Fibroblast of the aortic adventitia (primary cell): ENCODE measurements around the gene MYBPH. TPM values are rescaled to one million over a fixed set of nuclear protein-coding genes. Genes with fewer than 3 reads are reported as not detected.
A peak's percentile ranks its signal among the peaks of the same experiment; 100 is the strongest.

Source experiments
- DNase-seq: peaks from one replicate; pipeline ENCODE4 v3.0.0-alpha.2; 2010; ENCODE audit warnings: low read depth
- H3K4me3 ChIP-seq: 2 replicates; pipeline ENCODE4 v1.5.1; 2011; ENCODE audit warnings: low read depth, mild to moderate bottlenecking, control low read depth, low read length, moderate library complexity
- total RNA-seq: library from RNA; depleted of rRNA; stranded (reverse); fragments of >200 nt; gene quantifications from 2 replicates; pipeline ENCODE4 v1.2.3, GENCODE V29; 2012; ENCODE audit warnings: low replicate concordance
- TF ChIP-seq, protein P1 (sequence below): IDR thresholded peaks from 2 replicates; pipeline ENCODE4 v1.5.1; 2011; ENCODE audit warnings: mild to moderate bottlenecking, low read length, control low read depth, inconsistent platforms; ENCODE audit not compliant: insufficient read depth

The MYBPH gene
- total RNA-seq, 1 donor, result not detected

DNA sequence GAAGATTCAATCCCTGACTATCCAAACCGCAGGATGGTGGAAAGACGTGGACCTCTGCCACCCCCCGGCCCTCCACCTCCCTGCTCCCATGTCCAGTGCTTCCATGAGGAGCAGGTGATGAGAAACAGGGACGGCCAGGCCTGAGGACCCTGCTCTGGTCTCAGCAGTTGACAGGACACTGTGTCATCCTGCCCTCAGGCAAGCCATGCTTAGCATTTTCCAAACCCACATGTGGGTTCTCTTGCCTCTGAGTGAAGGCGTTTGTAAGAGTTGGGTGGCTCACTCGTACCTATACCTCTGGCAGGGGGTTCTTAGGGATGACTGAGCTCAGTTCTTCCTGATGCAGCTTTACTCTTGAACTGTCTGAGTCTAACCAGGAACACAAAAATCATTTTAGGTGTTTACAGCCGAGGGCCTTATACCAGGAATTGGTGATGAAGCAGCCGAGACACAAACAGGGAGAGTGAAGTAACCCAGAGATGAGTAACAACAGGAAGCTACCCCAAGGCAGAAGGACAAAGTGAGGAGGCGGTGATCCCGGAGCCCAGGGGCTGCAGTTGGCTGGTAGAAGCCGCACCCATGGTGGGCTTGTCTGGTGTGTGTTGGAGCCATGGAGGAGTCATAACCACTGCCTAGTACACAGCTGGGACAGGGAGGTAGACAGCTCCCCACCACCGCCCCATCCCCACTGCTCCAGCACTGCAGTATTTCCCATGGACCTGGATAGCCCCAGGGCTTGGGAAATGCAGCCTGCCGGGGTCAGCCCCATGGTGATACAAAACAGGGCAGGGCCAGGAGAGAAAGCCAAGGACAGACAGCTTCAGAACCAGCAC lies 21.4 kb downstream of the MYBPH start:
- no peak overlapping the region for H3K4me3 ChIP-seq
- TF ChIP-seq, protein P1, sequence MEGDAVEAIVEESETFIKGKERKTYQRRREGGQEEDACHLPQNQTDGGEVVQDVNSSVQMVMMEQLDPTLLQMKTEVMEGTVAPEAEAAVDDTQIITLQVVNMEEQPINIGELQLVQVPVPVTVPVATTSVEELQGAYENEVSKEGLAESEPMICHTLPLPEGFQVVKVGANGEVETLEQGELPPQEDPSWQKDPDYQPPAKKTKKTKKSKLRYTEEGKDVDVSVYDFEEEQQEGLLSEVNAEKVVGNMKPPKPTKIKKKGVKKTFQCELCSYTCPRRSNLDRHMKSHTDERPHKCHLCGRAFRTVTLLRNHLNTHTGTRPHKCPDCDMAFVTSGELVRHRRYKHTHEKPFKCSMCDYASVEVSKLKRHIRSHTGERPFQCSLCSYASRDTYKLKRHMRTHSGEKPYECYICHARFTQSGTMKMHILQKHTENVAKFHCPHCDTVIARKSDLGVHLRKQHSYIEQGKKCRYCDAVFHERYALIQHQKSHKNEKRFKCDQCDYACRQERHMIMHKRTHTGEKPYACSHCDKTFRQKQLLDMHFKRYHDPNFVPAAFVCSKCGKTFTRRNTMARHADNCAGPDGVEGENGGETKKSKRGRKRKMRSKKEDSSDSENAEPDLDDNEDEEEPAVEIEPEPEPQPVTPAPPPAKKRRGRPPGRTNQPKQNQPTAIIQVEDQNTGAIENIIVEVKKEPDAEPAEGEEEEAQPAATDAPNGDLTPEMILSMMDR, result no peak
- DNase-seq, result no peak

DNA sequence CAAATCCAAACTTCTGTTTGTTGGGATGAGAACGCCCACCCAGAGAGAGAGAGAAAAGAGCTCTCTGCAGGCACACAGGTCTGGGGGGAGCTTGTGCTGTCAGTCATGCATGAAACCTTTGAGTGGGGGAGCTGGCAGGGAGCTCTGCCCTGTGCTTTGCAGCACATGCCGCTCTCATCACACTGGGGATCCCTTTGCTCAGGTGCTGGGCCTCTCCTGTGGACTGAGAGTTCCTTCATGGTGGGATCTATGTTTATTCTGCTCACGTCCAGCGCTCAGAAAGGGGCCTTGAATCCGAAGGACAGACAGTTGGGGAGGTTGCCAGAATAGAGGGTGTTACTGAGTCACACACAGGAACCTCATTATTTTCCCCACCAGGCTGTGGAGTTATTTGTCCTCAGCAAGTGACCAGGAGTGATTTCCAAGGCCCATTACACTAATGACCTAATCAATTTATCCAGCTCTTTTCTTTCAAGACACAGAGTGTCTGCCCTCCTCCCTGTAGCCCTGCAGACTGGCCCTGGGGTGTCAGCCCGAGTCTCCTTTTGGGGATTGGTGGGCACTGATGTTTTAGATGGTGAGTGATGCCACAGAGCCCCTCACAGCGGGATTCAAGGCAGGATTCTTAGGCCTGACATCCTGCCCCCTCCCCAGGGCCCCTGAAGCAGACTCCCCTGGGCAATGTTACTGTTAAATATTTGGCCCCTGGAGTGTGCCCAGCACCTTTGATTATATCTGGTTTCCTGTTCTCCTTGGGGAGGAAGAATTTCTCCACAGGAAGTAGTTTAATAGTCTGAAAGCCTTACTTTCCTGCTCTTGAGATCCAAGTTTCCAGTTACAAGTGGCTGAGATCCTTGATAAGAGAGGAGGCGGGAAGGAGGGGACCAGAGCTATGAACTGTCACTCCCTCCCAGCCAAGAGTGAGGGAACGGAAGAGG lies 22.3 kb downstream of the MYBPH start:
- no peak overlapping the region for H3K4me3 ChIP-seq
- no peak for DNase-seq
- TF ChIP-seq, protein P1, result no peak

DNA sequence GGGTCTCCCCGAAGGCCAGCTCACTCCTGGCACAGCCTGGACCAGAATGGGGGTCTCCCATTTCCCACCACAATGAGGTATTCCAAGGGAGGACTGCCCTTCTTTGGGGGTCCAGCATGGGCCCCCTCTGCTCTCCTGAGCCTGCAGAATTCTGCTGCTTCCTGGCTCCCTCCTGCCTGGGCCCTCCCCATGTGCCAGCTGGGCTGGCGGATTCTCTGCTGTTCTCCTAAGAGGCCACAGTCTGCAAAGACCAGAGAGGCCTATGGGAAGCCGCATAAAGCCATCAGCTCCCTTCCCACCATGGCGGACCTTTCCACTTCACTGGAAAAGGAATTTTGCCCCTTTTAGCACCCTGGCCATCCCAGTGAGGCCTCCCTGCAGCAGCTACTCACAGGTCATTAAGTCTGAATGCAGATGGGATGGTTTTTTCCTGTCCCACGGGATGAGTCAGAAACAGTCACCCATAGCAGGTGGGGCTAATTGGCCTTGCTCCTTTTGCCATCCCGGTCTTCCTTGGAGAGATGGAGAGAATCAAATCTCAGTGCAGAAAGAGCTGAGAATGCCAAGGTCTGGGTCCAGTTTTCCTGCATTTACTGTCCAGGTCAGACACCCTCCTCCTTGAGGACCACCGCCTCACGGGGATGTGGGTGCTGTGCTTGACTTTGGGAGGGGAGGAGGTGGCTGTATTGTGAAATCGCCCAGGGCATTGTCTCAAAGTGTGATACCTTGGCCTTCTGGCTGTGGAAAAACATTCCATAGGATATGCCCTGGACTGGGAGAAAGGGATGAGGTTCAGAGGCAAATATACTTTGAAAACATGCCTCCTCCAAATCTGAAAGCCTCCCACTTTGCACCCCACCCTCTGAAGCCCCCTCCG lies 23.2 kb downstream of the MYBPH start:
- DNase-seq, result peak; percentile 39
- no peak overlapping the region for H3K4me3 ChIP-seq
- TF ChIP-seq, protein P1, result no peak

DNA sequence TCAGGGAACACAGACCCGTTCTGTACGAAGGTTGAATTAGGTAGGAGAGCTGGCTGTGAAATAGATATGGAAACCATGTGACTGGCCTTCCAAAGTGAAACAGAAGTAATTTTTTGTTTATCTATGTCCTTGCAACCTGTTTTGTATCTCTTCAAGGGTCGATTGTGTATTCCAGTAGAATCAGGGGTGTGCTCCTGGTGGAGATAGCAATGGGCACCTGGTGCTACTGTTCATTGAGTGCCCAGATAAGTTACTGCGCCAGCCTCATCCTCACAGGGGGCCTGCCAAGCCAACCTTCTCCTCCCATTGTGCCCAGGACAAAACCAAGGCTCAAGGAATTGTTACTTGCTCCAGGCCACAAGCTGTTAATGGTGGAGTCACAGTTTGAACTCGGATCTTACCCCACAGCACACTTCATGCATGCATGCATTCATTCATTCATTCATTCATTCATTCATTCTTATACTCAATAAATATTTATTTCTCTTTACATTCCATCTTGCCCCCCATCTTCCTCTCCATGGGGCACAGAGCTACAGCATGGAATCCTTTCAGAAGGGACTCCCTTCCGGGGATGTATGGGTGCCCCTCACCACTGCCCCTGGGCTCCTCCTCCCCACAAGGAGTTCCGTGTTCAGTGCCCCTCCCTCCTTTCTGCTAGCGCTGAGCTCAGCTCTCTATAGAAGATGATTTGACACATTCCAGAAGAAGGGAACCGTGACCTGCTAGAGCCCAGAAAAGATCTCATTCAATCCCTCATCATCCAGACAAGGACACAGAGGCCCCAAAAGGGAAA lies 24.1 kb downstream of the MYBPH start:
- H3K4me3 ChIP-seq, result no peak overlapping the region
- DNase-seq, result no peak
- TF ChIP-seq, protein P1, result no peak

DNA sequence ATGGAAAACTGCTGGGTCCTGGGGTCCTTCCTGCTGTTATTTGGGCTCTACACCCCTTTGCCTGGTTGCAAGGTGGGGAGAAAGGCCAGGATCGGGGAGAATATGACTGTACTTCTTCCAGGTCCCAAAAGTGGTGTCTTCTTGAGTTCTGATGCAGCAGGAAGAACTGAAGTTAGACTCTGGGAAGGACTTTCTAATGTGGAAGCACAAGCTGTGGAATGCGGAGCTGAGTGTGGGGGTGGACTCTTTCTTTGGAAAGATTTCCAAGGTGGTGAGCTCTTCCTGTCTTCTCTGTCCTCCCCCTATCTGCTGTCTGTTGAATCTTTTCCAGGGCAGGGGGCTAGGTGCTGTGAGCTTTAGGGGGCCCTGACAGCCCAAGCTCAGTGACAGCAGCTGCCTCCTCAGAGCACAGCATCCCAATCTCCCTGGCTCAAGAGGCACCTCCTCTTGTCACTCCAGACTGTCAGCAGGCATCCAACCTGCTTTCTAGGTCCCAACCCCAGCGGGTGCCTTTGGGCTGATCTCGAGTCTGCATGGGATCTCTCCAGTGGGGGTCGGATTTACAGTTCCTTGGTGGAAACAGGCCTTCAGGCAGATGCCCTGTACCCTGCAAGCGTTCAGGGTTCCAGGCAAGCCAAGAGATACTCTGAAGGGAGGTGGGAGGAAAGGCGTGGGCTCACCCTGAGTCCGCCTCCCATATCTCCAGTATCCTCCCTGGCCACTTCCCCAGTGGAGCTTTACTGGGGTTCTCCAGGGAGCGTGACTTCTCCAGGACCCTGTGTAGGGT lies 24.9 kb downstream of the MYBPH start:
- TF ChIP-seq, protein P1, result no peak

More for the DNA sequence above, 24.9 kb downstream of the MYBPH start:
- DNase-seq, result no peak
- no peak overlapping the region for H3K4me3 ChIP-seq
